B cell (primary cell): ENCODE data around the gene SPOCK1. TPM values are rescaled to one million over a fixed set of nuclear protein-coding genes. Genes with fewer than 3 reads are reported as not detected.

Experiments
- ATAC-seq: fragments of 200-7000 bp; cut with Tn5 transposase; one replicate; pipeline ENCODE4 v1.10.0; 2021; ENCODE audit warnings: low read depth, mild to moderate bottlenecking, moderate number of reproducible peaks, moderate library complexity
- CTCF ChIA-PET: fragments of 350-600 bp; sonication (Branson Sonifier 250); formaldehyde crosslinking; loops from one replicate; lab custom pipeline; 2021; ENCODE audit warnings: antibody characterized with exemption, inconsistent platforms; lab: Charles Lee
- POLR2A ChIA-PET: fragments of 350-600 bp; sonication (Branson Sonifier 250); formaldehyde crosslinking; loops from one replicate; lab custom pipeline; 2021; ENCODE audit warnings: antibody characterized with exemption; lab: Charles Lee
- DNase-seq: peaks from one replicate; pipeline ENCODE4 v3.0.0; 2013
- H2AFZ ChIP-seq: 2 replicates; pipeline ENCODE4 v1.6.1; 2012; ENCODE audit warnings: mild to moderate bottlenecking, low read depth, low read length; ENCODE audit not compliant: insufficient read depth, poor library complexity, severe bottlenecking
- H3K27ac ChIP-seq, 2 donors: 1 replicate in 1 of 2; 2 replicates in 1 of 2; pipeline ENCODE4 v1.5.1; 2012 to 2013; ENCODE audit warnings: low read length in 2 of 2, mild to moderate bottlenecking in 2 of 2, moderate library complexity in 1 of 2
- H3K27me3 ChIP-seq, 4 experiments: fragments of 200-600 bp in 1 of 4; sonication (generic) in 1 of 4; replicated peaks in 1 of 4; 1 replicate in 2 of 4; 2 replicates in 2 of 4; pipeline versions ENCODE4 v1.6.1 to v1.7.0; 2013 to 2016; ENCODE audit warnings: low read length in 3 of 4, mild to moderate bottlenecking in 2 of 4, mixed read lengths in 1 of 4, moderate library complexity in 1 of 4; ENCODE audit not compliant: insufficient read depth in 4 of 4, control insufficient read depth in 3 of 4; ENCODE audit errors: control extremely low read depth in 1 of 4
- H3K36me3 ChIP-seq, 2 experiments: replicated peaks in 1 of 2; 1 replicate in 1 of 2; 2 replicates in 1 of 2; pipeline versions ENCODE4 v1.6.1 to v1.7.1; 2013; ENCODE audit warnings: low read length in 1 of 2; ENCODE audit not compliant: insufficient read depth in 2 of 2, control insufficient read depth in 1 of 2; ENCODE audit errors: control extremely low read depth in 1 of 2, extremely low read depth in 1 of 2
- H3K4me1 ChIP-seq, 2 donors: fragments of 200-600 bp in 1 of 2; sonication (generic) in 1 of 2; 1 replicate in 1 of 2; 2 replicates in 1 of 2; pipeline versions ENCODE4 v1.5.1 to v1.6.1; 2013 to 2017; ENCODE audit warnings: low read length in 2 of 2; ENCODE audit not compliant: control insufficient read depth in 2 of 2, insufficient read depth in 2 of 2
- H3K4me2 ChIP-seq: replicated peaks from 2 replicates; pipeline ENCODE3; 2012; ENCODE audit warnings: mild to moderate bottlenecking, low read depth, low read length; ENCODE audit not compliant: poor library complexity, severe bottlenecking
- H3K4me3 ChIP-seq, 5 experiments: fragments of 200-600 bp in 1 of 5; sonication (generic) in 1 of 5; 1 replicate in 3 of 5; 2 replicates in 2 of 5; pipeline versions ENCODE4 v1.5.1 to v1.7.0; 2011 to 2016; ENCODE audit warnings: low read length in 4 of 5, mild to moderate bottlenecking in 4 of 5, low read depth in 2 of 5, control low read depth in 1 of 5, moderate library complexity in 1 of 5; ENCODE audit not compliant: insufficient read depth in 1 of 5; ENCODE audit errors: control extremely low read depth in 1 of 5, extremely low read depth in 1 of 5
- H3K79me2 ChIP-seq: fragments of 200-600 bp; sonication (generic); one replicate; pipeline ENCODE4 v1.6.0; 2016; ENCODE audit warnings: low read length; ENCODE audit not compliant: control insufficient read depth, insufficient read depth
- H3K9ac ChIP-seq: fragments of 200-600 bp; sonication (generic); 2 replicates; pipeline ENCODE4 v1.6.1; 2017; ENCODE audit warnings: mild to moderate bottlenecking, low read length, moderate library complexity
- H3K9me3 ChIP-seq, 3 donors: one replicate each; pipeline versions ENCODE4 v1.6.1 to v1.7.1; 2013; ENCODE audit warnings: low read length in 2 of 3; ENCODE audit not compliant: control insufficient read depth in 2 of 3, insufficient read depth in 1 of 3; ENCODE audit errors: control extremely low read depth in 1 of 3
- H4K20me1 ChIP-seq: 2 replicates; pipeline ENCODE4 v1.6.0; 2012; ENCODE audit warnings: mild to moderate bottlenecking, low read length; ENCODE audit not compliant: insufficient read depth, control insufficient read depth, poor library complexity, severe bottlenecking
- H3K27ac Mint-ChIP-seq: one replicate; pipeline ENCODE4 v1.8.0; 2021; ENCODE audit warnings: mixed read lengths
- H3K27me3 Mint-ChIP-seq: one replicate; pipeline ENCODE4 v1.8.0; 2021; ENCODE audit warnings: mixed read lengths
- H3K4me1 Mint-ChIP-seq: one replicate; pipeline ENCODE4 v1.8.0; 2021; ENCODE audit warnings: mixed read lengths
- H3K4me3 Mint-ChIP-seq: one replicate; pipeline ENCODE4 v1.8.0; 2021; ENCODE audit warnings: mixed read lengths
- H3K9me3 Mint-ChIP-seq: one replicate; pipeline ENCODE4 v1.8.0; 2022; ENCODE audit warnings: mixed read lengths; ENCODE audit not compliant: insufficient read depth
- CTCF ChIP-seq: fragments of 200-600 bp; IDR thresholded peaks from one replicate; pipeline ENCODE4 v1.8.0; 2022; ENCODE audit warnings: antibody characterized with exemption, mild to moderate bottlenecking
- EZH2 ChIP-seq: IDR thresholded peaks from 2 replicates; pipeline ENCODE4 v1.6.1; 2012; ENCODE audit warnings: borderline replicate concordance, low read depth, mild to moderate bottlenecking, moderate library complexity, low read length; ENCODE audit not compliant: insufficient read depth, poor library complexity, severe bottlenecking
- WGBS: methylation state at CpG from one replicate; pipeline ENCODE4 v1.1.5; 2013; ENCODE audit warnings: missing lambda C conversion rate; ENCODE audit not compliant: insufficient coverage; 5-methylcytosine and 5-hydroxymethylcytosine counted together
- intact Hi-C: fragments of 100-400 bp; cut with micrococcal nuclease; formaldehyde crosslinking; loops from one replicate; pipeline ENCODE4 v1.10.0; 2022
- polyA plus RNA-seq: library from polyadenylated mRNA; depleted of rRNA; stranded (reverse); fragments of >200 nt; gene quantifications from 2 replicates; pipeline ENCODE4 v1.2.3, GENCODE V29; 2012
- total RNA-seq, 2 donors: library from RNA; stranded (reverse); fragments of 120-200 nt in 1 of 2; gene quantifications; 1 replicate in 1 of 2; 2 replicates in 1 of 2; pipeline versions ENCODE4 v1.2.3 to v1.2.4, GENCODE V29; 2013 to 2022

SPOCK1 gene
- total and polyA plus RNA-seq, 2 donors (not counting 1 experiment from before 2014, with no cell fraction given), result not detected

- CTCF ChIA-PET, result no interaction called here
Observed at GRCh38 chr5:137226081-137226480, 273.0 kb downstream of the SPOCK1 start.

More at GRCh38 chr5:137226081-137226480, 273.0 kb downstream of the SPOCK1 start:
- intact Hi-C loops, result no loop called here
- ATAC-seq (no peak), DNase-seq (no peak)
- H4K20me1 ChIP-seq, result no peaks in the 10 kb centered on the region
- no peaks in the 10 kb centered on the region for H3K79me2 ChIP-seq
- H3K27me3 ChIP-seq, result no peaks in the 10 kb centered on the region
- no peaks in the 10 kb centered on the region for H3K36me3 ChIP-seq
- POLR2A ChIA-PET, result no interaction called here
- no peaks in the 10 kb centered on the region for H3K9me3 ChIP-seq
- Mint-ChIP-seq H3K27ac (no peak overlapping the region), H3K9me3 (no peaks in the 10 kb centered on the region), H3K27me3 (peaks cover 5% of the 10 kb centered on the region), H3K4me1 (no peaks in the 10 kb centered on the region), H3K4me3 (no peak overlapping the region)
- no peak for TF ChIP-seq EZH2
- no peak for TF ChIP-seq CTCF
- no peak overlapping the region for H3K4me2 ChIP-seq
- WGBS, result 70% methylated on average over 3 of the region's 3 CpGs
- no peak overlapping the region for H3K27ac ChIP-seq
- H3K4me1 ChIP-seq, result no peaks in the 10 kb centered on the region
- no peak overlapping the region for H3K4me3 ChIP-seq
- H2AFZ ChIP-seq, result no peak overlapping the region
- H3K9ac ChIP-seq, result no peak overlapping the region
